Gastrocnemius medialis (tissue), 4 donors: ENCODE measurements around the gene HIVEP1.

Source experiments
- CTCF ChIP-seq, 5 experiments: fragments of 450-650 bp in 3 of 5; fragments of 200-600 bp in 2 of 5; sonication (generic) in 2 of 5; IDR thresholded peaks in 4 of 5; conservative IDR thresholded peaks in 1 of 5; 1 replicate in 4 of 5; 2 replicates in 1 of 5; pipeline ENCODE4 v1.5.1; 2016 to 2019; ENCODE audit warnings: antibody characterized with exemption in 5 of 5, mild to moderate bottlenecking in 3 of 5, moderate library complexity in 3 of 5
- POLR2A ChIP-seq, 2 donors: fragments of 450-650 bp; IDR thresholded peaks; one replicate each; pipeline ENCODE4 v1.6.1; 2017; ENCODE audit warnings: antibody characterized with exemption in 2 of 2, mild to moderate bottlenecking in 2 of 2, moderate library complexity in 2 of 2

GRCh38 chr6:12101048-12101447, 88.9 kb downstream of the HIVEP1 start:
- TF ChIP-seq CTCF (IDR thresholded peaks at IDR 0.05 in 4 of 5, conservative IDR thresholded peaks at IDR 0.05 in 1 of 5), result no peak
- TF ChIP-seq POLR2A (IDR thresholded peaks at IDR 0.05), result no peak
